Breast epithelium (tissue), 3 donors: ENCODE results near the gene STAT1.

Source experiments
- POLR2A ChIP-seq: fragments of 450-650 bp; IDR thresholded peaks from one replicate; pipeline ENCODE4 v1.6.1; 2016; ENCODE audit warnings: antibody characterized with exemption, mild to moderate bottlenecking, moderate library complexity
- TF ChIP-seq, protein P1 (sequence below), 3 donors: fragments of 450-650 bp; IDR thresholded peaks; one replicate each; pipeline ENCODE4 v1.5.1; 2016 to 2017; ENCODE audit warnings: antibody characterized with exemption in 3 of 3, mild to moderate bottlenecking in 3 of 3, moderate library complexity in 3 of 3

DNA sequence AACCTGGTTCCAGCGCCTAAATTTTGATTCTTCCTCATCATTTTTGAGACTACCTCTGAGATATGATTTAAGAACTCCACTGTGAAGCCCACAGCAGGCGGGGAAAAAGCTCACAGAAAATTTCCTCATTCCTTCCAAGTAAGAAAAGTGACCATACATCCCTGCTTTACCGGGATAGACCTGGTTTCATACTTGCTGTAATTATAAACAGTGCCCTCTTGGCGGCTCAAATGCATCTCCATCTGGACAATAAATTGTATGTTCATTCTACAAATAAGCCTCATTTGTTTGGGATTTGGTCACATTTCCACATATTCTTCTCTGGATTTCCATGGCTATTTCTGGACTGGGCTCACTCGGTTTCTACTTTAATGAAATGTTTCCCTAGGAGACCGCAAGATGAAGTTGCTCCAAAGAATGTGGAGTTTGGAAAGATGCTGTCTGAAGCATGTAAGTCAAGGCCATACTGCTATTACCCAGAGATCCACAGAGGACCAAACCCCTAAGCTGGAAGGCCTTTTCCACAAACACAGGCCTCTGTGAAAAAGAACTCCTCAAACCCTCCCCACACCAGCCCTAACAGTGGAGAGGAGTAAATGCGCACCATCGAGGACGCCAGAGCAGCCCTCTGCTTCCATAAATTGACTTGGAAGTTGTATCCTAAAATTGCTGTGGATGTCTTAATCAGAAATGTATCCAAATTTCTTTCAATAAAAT lies 13.9 kb downstream of the STAT1 start:
- TF ChIP-seq, protein P1, sequence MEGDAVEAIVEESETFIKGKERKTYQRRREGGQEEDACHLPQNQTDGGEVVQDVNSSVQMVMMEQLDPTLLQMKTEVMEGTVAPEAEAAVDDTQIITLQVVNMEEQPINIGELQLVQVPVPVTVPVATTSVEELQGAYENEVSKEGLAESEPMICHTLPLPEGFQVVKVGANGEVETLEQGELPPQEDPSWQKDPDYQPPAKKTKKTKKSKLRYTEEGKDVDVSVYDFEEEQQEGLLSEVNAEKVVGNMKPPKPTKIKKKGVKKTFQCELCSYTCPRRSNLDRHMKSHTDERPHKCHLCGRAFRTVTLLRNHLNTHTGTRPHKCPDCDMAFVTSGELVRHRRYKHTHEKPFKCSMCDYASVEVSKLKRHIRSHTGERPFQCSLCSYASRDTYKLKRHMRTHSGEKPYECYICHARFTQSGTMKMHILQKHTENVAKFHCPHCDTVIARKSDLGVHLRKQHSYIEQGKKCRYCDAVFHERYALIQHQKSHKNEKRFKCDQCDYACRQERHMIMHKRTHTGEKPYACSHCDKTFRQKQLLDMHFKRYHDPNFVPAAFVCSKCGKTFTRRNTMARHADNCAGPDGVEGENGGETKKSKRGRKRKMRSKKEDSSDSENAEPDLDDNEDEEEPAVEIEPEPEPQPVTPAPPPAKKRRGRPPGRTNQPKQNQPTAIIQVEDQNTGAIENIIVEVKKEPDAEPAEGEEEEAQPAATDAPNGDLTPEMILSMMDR (IDR thresholded peaks at IDR 0.05): no peak
- TF ChIP-seq POLR2A: no peak
